BJ (cell line): ENCODE measurements around the gene TAL1. TPM values are rescaled to one million over a fixed set of nuclear protein-coding genes. Genes with fewer than 3 reads are reported as not detected.
"Not testable (repeated sequence)": the region's sequence is repeated elsewhere in the genome, so short reads cannot be mapped to it uniquely, and the experiment has no call there.

ENCODE experiments used
- CTCF ChIA-PET: fragments of 350-600 bp; formaldehyde crosslinking; extraction: SDS; loops from one replicate; lab custom pipeline; 2021; ENCODE audit warnings: antibody characterized with exemption, inconsistent platforms; lab: Yijun Ruan, JAX
- POLR2A ChIA-PET: fragments of 300-600 bp; sonication (Branson Sonifier 250); formaldehyde crosslinking; extraction: SDS; loops from one replicate; lab custom pipeline; 2021; ENCODE audit warnings: antibody characterized with exemption; lab: Charles Lee
- DNase-seq: peaks from one replicate; pipeline ENCODE4 v3.0.0-alpha.2; 2011; ENCODE audit warnings: low read depth
- H3K27me3 ChIP-seq: 2 replicates; pipeline ENCODE4 v1.6.0; 2011; ENCODE audit warnings: low read length; ENCODE audit not compliant: control insufficient read depth, insufficient read depth
- H3K36me3 ChIP-seq: 2 replicates; pipeline ENCODE4 v1.5.1; 2011; ENCODE audit warnings: low read length; ENCODE audit not compliant: control insufficient read depth, insufficient read depth
- H3K4me3 ChIP-seq: 2 replicates; pipeline ENCODE4 v1.5.1; 2011; ENCODE audit warnings: low read depth, mild to moderate bottlenecking, control low read depth, low read length
- polyA plus RNA-seq: library from polyadenylated mRNA; depleted of rRNA; stranded (reverse); fragments of >200 nt; gene quantifications from 2 replicates; pipeline ENCODE4 v1.2.3, GENCODE V29; 2011
- TF ChIP-seq, protein P1 (sequence below): IDR thresholded peaks from 2 replicates; pipeline ENCODE4 v1.5.1; 2011; ENCODE audit warnings: low read depth, mild to moderate bottlenecking, control low read depth, inconsistent platforms, low read length, moderate library complexity; ENCODE audit not compliant: insufficient read depth

The TAL1 gene
- polyA plus RNA-seq, 1 experiment: not detected

DNA sequence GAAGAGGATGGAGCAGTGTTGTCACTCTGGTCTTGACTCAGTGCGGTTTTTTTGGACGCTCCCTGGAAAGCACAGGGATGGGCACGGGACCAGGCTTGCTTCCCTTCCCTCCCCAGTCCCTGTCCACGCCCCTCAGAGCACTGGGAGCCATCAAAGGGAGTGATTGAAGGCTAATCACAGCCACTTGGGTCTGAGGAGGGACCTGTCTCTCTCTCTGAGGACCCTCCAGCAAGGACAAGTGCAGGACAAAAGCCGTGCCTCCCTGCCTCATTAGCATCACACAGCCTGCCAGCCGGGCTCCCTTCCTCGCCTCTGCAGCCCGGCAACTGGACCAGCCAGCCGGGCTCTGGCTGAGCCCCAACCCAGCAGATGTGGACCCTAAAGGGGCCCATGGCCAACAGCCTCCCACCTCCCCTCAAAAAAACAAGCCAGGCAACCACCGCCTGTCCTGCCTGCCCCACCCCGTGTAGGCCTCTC, 23.6 kb downstream of the TAL1 start:
- no peak for DNase-seq
- CTCF ChIA-PET: interaction anchor here (6.0 kb wide), 1 partner anchor 15 kb away, joined by 37 read pairs; no protein-coding TSS in a partner anchor
- POLR2A ChIA-PET: no interaction called here

DNA sequence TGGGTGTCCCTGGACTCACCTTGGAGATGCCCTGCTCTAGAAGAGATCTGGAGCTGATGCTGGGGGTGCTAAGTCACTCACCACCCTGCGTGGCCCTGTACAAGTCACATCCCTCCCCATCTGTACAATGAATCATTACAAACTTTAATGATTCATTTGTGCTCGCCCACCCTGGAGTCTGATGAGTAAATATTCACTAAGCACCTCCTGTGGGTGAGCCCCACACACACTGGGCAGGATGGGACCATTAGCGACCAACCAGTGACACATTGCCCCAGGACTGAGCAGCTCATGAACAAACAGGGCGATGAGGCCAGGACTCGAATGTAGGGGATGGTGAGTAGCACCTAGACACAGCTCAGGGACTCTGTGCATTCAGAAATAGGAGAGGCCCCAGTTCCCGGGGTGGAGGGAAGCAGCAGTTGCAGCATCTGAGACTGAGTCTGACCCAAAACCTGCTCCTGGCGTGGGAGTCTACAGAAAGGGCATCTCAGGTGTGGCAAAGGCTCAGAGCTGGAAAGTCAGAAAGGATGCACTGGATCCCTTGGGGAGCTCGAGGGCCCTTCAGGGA, 24.1 kb downstream of the TAL1 start:
- no peaks in the 10 kb centered on the region for H3K36me3 ChIP-seq
- TF ChIP-seq, protein P1, sequence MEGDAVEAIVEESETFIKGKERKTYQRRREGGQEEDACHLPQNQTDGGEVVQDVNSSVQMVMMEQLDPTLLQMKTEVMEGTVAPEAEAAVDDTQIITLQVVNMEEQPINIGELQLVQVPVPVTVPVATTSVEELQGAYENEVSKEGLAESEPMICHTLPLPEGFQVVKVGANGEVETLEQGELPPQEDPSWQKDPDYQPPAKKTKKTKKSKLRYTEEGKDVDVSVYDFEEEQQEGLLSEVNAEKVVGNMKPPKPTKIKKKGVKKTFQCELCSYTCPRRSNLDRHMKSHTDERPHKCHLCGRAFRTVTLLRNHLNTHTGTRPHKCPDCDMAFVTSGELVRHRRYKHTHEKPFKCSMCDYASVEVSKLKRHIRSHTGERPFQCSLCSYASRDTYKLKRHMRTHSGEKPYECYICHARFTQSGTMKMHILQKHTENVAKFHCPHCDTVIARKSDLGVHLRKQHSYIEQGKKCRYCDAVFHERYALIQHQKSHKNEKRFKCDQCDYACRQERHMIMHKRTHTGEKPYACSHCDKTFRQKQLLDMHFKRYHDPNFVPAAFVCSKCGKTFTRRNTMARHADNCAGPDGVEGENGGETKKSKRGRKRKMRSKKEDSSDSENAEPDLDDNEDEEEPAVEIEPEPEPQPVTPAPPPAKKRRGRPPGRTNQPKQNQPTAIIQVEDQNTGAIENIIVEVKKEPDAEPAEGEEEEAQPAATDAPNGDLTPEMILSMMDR: no peak
- H3K4me3 ChIP-seq: no peak overlapping the region
- peaks cover 11% of the 10 kb centered on the region for H3K27me3 ChIP-seq
- DNase-seq: no peak
- POLR2A ChIA-PET: no interaction called here
- CTCF ChIA-PET: interaction anchor here (6.0 kb wide), 1 partner anchor 14 kb away, joined by 37 read pairs; no protein-coding TSS in a partner anchor

More for the DNA sequence above, 23.6 kb downstream of the TAL1 start:
- TF ChIP-seq, protein P1: no peak
- Histone ChIP-seq H3K27me3 (peaks cover 11% of the 10 kb centered on the region), H3K4me3 (no peak overlapping the region), H3K36me3 (no peaks in the 10 kb centered on the region)

DNA sequence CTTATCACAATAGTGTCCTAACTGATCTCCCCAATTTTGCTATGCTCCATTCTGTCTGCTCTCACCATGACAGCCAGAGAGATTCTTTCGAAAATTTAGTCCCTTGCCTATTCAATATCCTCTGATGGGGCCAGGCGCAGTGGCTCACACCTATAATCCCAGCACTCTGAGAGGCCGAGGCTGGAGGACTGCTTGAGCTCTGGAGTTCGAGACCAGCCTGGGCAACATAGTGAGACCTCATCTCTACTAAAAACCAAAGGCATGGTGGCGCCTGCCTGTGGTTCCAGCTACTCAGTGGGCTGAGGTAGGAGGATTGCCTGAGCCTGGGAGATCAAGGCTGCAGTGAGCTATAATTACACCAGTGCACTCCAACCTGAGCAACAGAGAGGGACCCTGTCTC, 26.1 kb downstream of the TAL1 start:
- ChIA-PET POLR2A (no interaction called here), CTCF (interaction anchor here (0.5 to 6.0 kb wide), 4 partner anchors 12 to 602 kb away, joined by 3 to 37 read pairs (median 4); partner anchors contain the start of gene MKNK1)
- Histone ChIP-seq H3K27me3 (peaks cover 13% of the 10 kb centered on the region), H3K4me3 (no peak overlapping the region), H3K36me3 (no peaks in the 10 kb centered on the region)
- DNase-seq: no peak
- TF ChIP-seq, protein P1: no peak

DNA sequence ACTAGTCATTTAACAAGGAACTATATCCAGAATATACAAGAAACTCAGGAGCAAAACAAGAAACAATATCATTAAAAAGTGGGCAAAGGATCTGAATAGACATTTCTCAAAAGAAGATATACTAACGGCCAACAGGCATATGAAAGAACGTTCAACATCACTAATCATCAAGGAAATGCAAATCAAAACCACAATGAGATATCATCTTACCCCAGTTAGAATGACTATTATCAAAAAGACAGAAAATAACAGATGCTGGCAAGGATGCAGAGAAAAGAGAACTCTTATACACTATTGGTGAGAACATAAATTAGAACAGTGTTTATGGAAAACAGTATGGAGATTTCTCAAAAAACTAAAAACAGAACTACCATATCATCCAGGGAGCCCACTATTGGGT, 28.5 kb downstream of the TAL1 start:
- DNase-seq, H3K4me3 ChIP-seq, POLR2A ChIA-PET, H3K36me3 ChIP-seq: not testable (repeated sequence)
- CTCF ChIA-PET: interaction anchor here (0.5 to 6.0 kb wide), 5 partner anchors 9 to 234 kb away, joined by 3 to 37 read pairs (median 6); partner anchors contain the start of gene FOXD2
- H3K27me3 ChIP-seq: peaks cover 12% of the 10 kb centered on the region

DNA sequence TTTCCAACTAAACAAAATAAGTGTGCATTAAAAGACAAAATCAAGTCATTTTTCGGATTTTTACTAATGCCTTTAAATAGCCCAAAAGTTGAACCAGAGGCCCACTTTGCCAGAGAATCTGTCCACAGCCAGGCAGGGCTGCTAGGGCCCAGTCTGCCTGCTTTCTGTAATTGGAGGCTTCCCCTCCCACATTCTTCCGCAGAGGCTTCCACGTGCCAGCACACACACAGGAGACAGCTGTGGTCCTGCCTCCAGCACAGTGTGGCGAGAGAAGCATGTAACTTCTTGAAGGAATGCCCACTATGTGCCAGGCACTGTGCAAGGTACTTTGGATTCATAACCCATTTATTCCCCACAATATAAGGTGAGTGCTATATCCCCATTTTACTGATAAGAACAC, 30.8 kb downstream of the TAL1 start:
- peaks cover 8% of the 10 kb centered on the region for H3K27me3 ChIP-seq
- H3K36me3 ChIP-seq: no peaks in the 10 kb centered on the region
- ChIA-PET CTCF (interaction anchor here (1.4 to 3.1 kb wide), 4 partner anchors 8 to 60 kb away, joined by 3 to 24 read pairs (median 6); no protein-coding TSS in a partner anchor), POLR2A (interaction anchor here (0.6 kb wide), 1 partner anchor 22 kb away, joined by 3 read pairs; no protein-coding TSS in a partner anchor)
- no peak for DNase-seq
- no peak overlapping the region for H3K4me3 ChIP-seq
- TF ChIP-seq, protein P1: no peak
